Liver (tissue), 9 donors: ENCODE measurements around the gene TM9SF1. TPM values are rescaled to one million over a fixed set of nuclear protein-coding genes. Genes with fewer than 3 reads are reported as not detected.

Experiments used
- DNase-seq: peaks from one replicate; pipeline ENCODE4 v3.0.0-alpha.2; 2017; ENCODE audit warnings: low spot score
- H3K27ac ChIP-seq, 2 donors: one replicate each; pipeline ENCODE4 v1.7.0; 2013; ENCODE audit warnings: inconsistent platforms in 2 of 2, low read length in 2 of 2, control low read depth in 1 of 2, low read depth in 1 of 2, mild to moderate bottlenecking in 1 of 2
- H3K27me3 ChIP-seq, 4 donors: one replicate each; pipeline versions ENCODE4 v1.6.1 to v1.7.0; 2013; ENCODE audit warnings: low read length in 3 of 4, inconsistent platforms in 1 of 4, mild to moderate bottlenecking in 1 of 4, moderate library complexity in 1 of 4; ENCODE audit not compliant: control insufficient read depth in 4 of 4, insufficient read depth in 4 of 4
- H3K36me3 ChIP-seq, 4 donors: one replicate each; pipeline versions ENCODE4 v1.6.1 to v1.7.0; 2013; ENCODE audit warnings: low read length in 3 of 4, mild to moderate bottlenecking in 3 of 4, low read depth in 1 of 4, moderate library complexity in 1 of 4; ENCODE audit not compliant: control insufficient read depth in 4 of 4, insufficient read depth in 3 of 4
- H3K4me1 ChIP-seq, 4 donors: one replicate each; pipeline versions ENCODE4 v1.6.1 to v1.7.0; 2013; ENCODE audit warnings: low read length in 3 of 4, mild to moderate bottlenecking in 3 of 4, moderate library complexity in 1 of 4; ENCODE audit not compliant: control insufficient read depth in 4 of 4, insufficient read depth in 4 of 4
- H3K4me3 ChIP-seq, 3 donors: one replicate each; pipeline versions ENCODE4 v1.6.1 to v1.7.0; 2013; ENCODE audit warnings: low read length in 3 of 3, control low read depth in 1 of 3, low read depth in 1 of 3, mild to moderate bottlenecking in 1 of 3
- H3K9ac ChIP-seq, 2 donors: one replicate each; pipeline ENCODE4 v1.7.0; 2013; ENCODE audit warnings: low read length in 2 of 2, mild to moderate bottlenecking in 2 of 2, moderate library complexity in 2 of 2, control low read depth in 1 of 2, low read depth in 1 of 2
- H3K9me3 ChIP-seq, 4 donors: one replicate each; pipeline versions ENCODE4 v1.6.1 to v1.7.0; 2013; ENCODE audit warnings: low read length in 3 of 4; ENCODE audit not compliant: control insufficient read depth in 4 of 4
- CTCF ChIP-seq: fragments of 150-350 bp; IDR thresholded peaks from 2 replicates; pipeline ENCODE4 v1.5.1; 2017; ENCODE audit warnings: improper control_type of control experiment, low read depth, low read length; ENCODE audit not compliant: missing input control
- EGR1 ChIP-seq, 2 donors: IDR thresholded peaks; 2 replicates each; pipeline ENCODE4 v1.6.1; 2016 to 2018; ENCODE audit warnings: antibody characterized with exemption in 2 of 2, low read depth in 2 of 2
- FOXA1 ChIP-seq: IDR thresholded peaks from 2 replicates; pipeline ENCODE4 v1.6.1; 2016; ENCODE audit warnings: antibody characterized with exemption
- FOXA2 ChIP-seq: IDR thresholded peaks from 2 replicates; pipeline ENCODE4 v1.6.1; 2016; ENCODE audit warnings: antibody characterized with exemption
- HNF4A ChIP-seq, 2 donors: conservative IDR thresholded peaks; 2 replicates each; pipeline ENCODE4 v1.6.1; 2016; ENCODE audit warnings: antibody characterized with exemption in 2 of 2, mild to moderate bottlenecking in 2 of 2
- NR2F2 ChIP-seq: IDR thresholded peaks from 2 replicates; pipeline ENCODE4 v1.6.1; 2016; ENCODE audit warnings: antibody characterized with exemption
- RXRA ChIP-seq, 2 donors: IDR thresholded peaks; 2 replicates each; pipeline ENCODE4 v1.6.1; 2017 to 2018; ENCODE audit warnings: antibody characterized with exemption in 2 of 2, mild to moderate bottlenecking in 1 of 2
- SP1 ChIP-seq: IDR thresholded peaks from 2 replicates; pipeline ENCODE4 v1.6.1; 2018; ENCODE audit warnings: antibody characterized with exemption, mild to moderate bottlenecking
- YY1 ChIP-seq: IDR thresholded peaks from 2 replicates; pipeline ENCODE4 v1.6.1; 2016; ENCODE audit warnings: antibody characterized with exemption, mild to moderate bottlenecking
- WGBS: extraction: QIAGEN DNeasy Blood & Tissue Kit; methylation state at CpG from one replicate; pipeline ENCODE4 v1.1.7; 2013; 5-methylcytosine and 5-hydroxymethylcytosine counted together
- polyA plus RNA-seq, 2 donors: library from polyadenylated mRNA; stranded (reverse) in 1 of 2; unstranded in 1 of 2; fragments of 200-250 nt in 1 of 2; fragments of >200 nt in 1 of 2; fragmentation: Nextera tagmentation in 1 of 2; extraction: Ambion mirVana in 1 of 2; gene quantifications; one replicate each; pipeline versions ENCODE4 v1.2.1 to v1.2.3, GENCODE V29; 2013 to 2015
- total RNA-seq, 2 donors: library from RNA; depleted of rRNA; stranded (reverse); fragments of >200 nt; gene quantifications; one replicate each; pipeline ENCODE4 v1.2.3, GENCODE V29; 2014
- TF ChIP-seq, protein P1 (sequence below): IDR thresholded peaks from 2 replicates; pipeline ENCODE4 v1.6.1; 2016; ENCODE audit warnings: antibody characterized with exemption, mild to moderate bottlenecking
- donor health status: healthy.
- donor health status: healthy.
- donor health status: healthy.
- donor health status: healthy.
- donor health status: healthy.

The TM9SF1 gene
- total and polyA plus RNA-seq, 4 donors: 27.5 to 76.2 (median 38.5) TPM

- peaks cover 9 to 31% (median 19%) of the 10 kb centered on the region in 4 donors for H3K36me3 ChIP-seq
- no peak for DNase-seq
- WGBS: 96% methylated on average over 6 of the region's 6 CpGs
Measured at GRCh38 chr14:24211311-24211710, 16.1 kb upstream of the TM9SF1 start.

GRCh38 chr14:24207625-24208024 is 12.4 kb upstream of the TM9SF1 start:
- no peaks in the 10 kb centered on the region for H3K27me3 ChIP-seq
- no peaks in the 10 kb centered on the region for H3K4me1 ChIP-seq
- no peak overlapping the region for H3K4me3 ChIP-seq
- H3K9me3 ChIP-seq: no peaks in the 10 kb centered on the region
- no peak for DNase-seq
- 98% methylated on average over 2 of the region's 2 CpGs for WGBS
- peaks cover 12 to 36% (median 22%) of the 10 kb centered on the region in 4 donors for H3K36me3 ChIP-seq
- H3K9ac ChIP-seq: no peak overlapping the region
- TF ChIP-seq SP1 (no peak), HNF4A (conservative IDR thresholded peaks at IDR 0.05) (no peak), RXRA (IDR thresholded peaks at IDR 0.05) (no peak), CTCF (no peak), YY1 (no peak), FOXA2 (no peak), NR2F2 (no peak), EGR1 (IDR thresholded peaks at IDR 0.05; ENCODE audit: low read depth in 2 of 2) (no peak)
- TF ChIP-seq, protein P1, sequence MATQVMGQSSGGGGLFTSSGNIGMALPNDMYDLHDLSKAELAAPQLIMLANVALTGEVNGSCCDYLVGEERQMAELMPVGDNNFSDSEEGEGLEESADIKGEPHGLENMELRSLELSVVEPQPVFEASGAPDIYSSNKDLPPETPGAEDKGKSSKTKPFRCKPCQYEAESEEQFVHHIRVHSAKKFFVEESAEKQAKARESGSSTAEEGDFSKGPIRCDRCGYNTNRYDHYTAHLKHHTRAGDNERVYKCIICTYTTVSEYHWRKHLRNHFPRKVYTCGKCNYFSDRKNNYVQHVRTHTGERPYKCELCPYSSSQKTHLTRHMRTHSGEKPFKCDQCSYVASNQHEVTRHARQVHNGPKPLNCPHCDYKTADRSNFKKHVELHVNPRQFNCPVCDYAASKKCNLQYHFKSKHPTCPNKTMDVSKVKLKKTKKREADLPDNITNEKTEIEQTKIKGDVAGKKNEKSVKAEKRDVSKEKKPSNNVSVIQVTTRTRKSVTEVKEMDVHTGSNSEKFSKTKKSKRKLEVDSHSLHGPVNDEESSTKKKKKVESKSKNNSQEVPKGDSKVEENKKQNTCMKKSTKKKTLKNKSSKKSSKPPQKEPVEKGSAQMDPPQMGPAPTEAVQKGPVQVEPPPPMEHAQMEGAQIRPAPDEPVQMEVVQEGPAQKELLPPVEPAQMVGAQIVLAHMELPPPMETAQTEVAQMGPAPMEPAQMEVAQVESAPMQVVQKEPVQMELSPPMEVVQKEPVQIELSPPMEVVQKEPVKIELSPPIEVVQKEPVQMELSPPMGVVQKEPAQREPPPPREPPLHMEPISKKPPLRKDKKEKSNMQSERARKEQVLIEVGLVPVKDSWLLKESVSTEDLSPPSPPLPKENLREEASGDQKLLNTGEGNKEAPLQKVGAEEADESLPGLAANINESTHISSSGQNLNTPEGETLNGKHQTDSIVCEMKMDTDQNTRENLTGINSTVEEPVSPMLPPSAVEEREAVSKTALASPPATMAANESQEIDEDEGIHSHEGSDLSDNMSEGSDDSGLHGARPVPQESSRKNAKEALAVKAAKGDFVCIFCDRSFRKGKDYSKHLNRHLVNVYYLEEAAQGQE: no peak
- no peak overlapping the region for H3K27ac ChIP-seq

More at GRCh38 chr14:24211311-24211710, 16.1 kb upstream of the TM9SF1 start:
- Histone ChIP-seq H3K27ac (no peak overlapping the region), H3K9ac (no peak overlapping the region), H3K27me3 (no peaks in the 10 kb centered on the region), H3K4me1 (peaks cover 0 to 23% (median 8%) of the 10 kb centered on the region in 4 donors), H3K4me3 (no peak overlapping the region), H3K9me3 (no peaks in the 10 kb centered on the region)
- TF ChIP-seq FOXA2 (no peak), YY1 (no peak)

GRCh38 chr14:24207104-24207551 is 11.9 kb upstream of the TM9SF1 start:
- H3K9ac ChIP-seq: no peak overlapping the region
- H3K36me3 ChIP-seq: peaks cover 12 to 36% (median 22%) of the 10 kb centered on the region in 4 donors
- H3K27ac ChIP-seq: no peak overlapping the region
- no peak overlapping the region for H3K4me3 ChIP-seq
- no peak for TF ChIP-seq HNF4A (conservative IDR thresholded peaks at IDR 0.05)
- TF ChIP-seq RXRA (IDR thresholded peaks at IDR 0.05): no peak
- TF ChIP-seq YY1: no peak
- TF ChIP-seq FOXA1: no peak
- TF ChIP-seq EGR1 (IDR thresholded peaks at IDR 0.05; ENCODE audit: low read depth in 2 of 2): no peak
- WGBS: 95% methylated on average over 5 of the region's 5 CpGs
- H3K9me3 ChIP-seq: no peaks in the 10 kb centered on the region
- no peaks in the 10 kb centered on the region for H3K27me3 ChIP-seq
- no peak for DNase-seq
- no peaks in the 10 kb centered on the region for H3K4me1 ChIP-seq
